ENCODE data around the gene POR. TPM values are rescaled to one million over a fixed set of nuclear protein-coding genes. Genes with fewer than 3 reads are reported as not detected.

The POR gene
- total and polyA plus RNA-seq, 2 of the 13 experiments (the other 11 are each of a cell fraction or from before 2014, with no cell fraction given), result 145 to 266 TPM

DNA sequence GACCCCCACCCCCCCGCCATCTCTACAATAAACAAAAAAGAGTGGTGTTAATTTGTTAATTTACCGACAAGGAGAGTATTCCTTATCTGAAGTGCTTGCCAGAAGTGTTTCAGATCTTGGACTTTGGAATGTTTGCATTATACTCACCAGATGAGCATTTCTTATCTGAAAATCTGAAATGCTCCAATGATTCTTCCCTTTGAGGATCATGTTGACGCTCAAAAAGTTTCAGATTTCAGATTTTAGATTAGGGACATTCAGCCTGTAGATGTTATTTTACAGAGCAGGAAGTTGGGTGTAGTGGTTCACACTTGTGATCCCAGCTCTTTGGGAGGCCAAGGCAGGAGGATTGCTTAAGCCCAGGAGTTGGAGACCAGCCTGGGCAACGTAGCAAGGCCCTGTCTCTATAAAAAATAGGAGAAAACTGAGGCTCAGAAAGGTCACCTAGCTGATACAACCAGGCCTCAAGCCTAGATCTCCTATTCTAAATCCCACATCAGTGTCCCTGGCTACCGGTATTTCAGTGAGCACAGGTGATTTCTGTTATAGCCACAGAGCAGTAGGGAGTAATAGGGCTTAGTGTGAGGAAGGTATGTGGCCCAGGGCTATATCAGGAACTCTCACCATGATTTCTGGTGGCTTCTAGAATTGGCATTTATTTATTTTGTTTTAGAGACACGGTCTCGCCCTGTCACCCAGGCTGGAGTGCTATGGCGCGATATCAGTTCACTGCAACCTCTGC, 44.0 kb downstream of the POR start (continued):
- TF ChIP-seq TARDBP (CRISPR knock-in tag; IDR thresholded peaks at IDR 0.05), result 0 out of 2 replicates have a peak, but pooled peaks have one; percentile 20
- peak; percentile 31; the same call in 1 of the 2 replicates for TF ChIP-seq GATAD2A (CRISPR knock-in tag; IDR thresholded peaks at IDR 0.05)
- TF ChIP-seq ZNF772 (CRISPR knock-in tag; IDR thresholded peaks at IDR 0.05), result peak; percentile 40; the same call in 1 of the 2 replicates
- peak; percentile 39; the same call in 1 of the 2 replicates for TF ChIP-seq ARID3A (IDR thresholded peaks at IDR 0.05; ENCODE audit: low read depth, low read length)
- TF ChIP-seq SOX6 (IDR thresholded peaks at IDR 0.05), result no peak
- TF ChIP-seq SOX6 (CRISPR knock-in tag; IDR thresholded peaks at IDR 0.05), result peak; percentile 40; the same call in 1 of the 2 replicates
- peak; percentile 97 for TF ChIP-seq TBX3 (IDR thresholded peaks at IDR 0.05; ENCODE audit: borderline replicate concordance)
- no peak for TF ChIP-seq ZNF616 (CRISPR knock-in tag; IDR thresholded peaks at IDR 0.05; ENCODE audit: low read depth)
- TF ChIP-seq KDM1A (CRISPR knock-in tag; IDR thresholded peaks at IDR 0.05), result peak; percentile 67; the same call in 1 of the 2 replicates
- peak; percentile 31; the same call in 1 of the 2 replicates for TF ChIP-seq NR2F6 (IDR thresholded peaks at IDR 0.05)
- no peak for TF ChIP-seq NR2F6 (CRISPR knock-in tag; IDR thresholded peaks at IDR 0.05)
- TF ChIP-seq, protein P1, sequence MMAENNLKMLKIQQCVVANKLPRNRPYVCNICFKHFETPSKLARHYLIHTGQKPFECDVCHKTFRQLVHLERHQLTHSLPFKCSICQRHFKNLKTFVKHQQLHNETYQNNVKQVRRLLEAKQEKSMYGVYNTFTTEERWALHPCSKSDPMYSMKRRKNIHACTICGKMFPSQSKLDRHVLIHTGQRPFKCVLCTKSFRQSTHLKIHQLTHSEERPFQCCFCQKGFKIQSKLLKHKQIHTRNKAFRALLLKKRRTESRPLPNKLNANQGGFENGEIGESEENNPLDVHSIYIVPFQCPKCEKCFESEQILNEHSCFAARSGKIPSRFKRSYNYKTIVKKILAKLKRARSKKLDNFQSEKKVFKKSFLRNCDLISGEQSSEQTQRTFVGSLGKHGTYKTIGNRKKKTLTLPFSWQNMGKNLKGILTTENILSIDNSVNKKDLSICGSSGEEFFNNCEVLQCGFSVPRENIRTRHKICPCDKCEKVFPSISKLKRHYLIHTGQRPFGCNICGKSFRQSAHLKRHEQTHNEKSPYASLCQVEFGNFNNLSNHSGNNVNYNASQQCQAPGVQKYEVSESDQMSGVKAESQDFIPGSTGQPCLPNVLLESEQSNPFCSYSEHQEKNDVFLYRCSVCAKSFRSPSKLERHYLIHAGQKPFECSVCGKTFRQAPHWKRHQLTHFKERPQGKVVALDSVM (CRISPR knock-in tag; IDR thresholded peaks at IDR 0.05), result peak; percentile 99
- TF ChIP-seq CREM (IDR thresholded peaks at IDR 0.05), result peak; percentile 35; the same call in 1 of the 2 replicates
- no peak for TF ChIP-seq CREM (CRISPR knock-in tag; IDR thresholded peaks at IDR 0.05)
- TF ChIP-seq HMG20A (CRISPR knock-in tag; IDR thresholded peaks at IDR 0.05; ENCODE audit: borderline replicate concordance), result no peak; the same call in 1 of the 2 replicates
- TF ChIP-seq MXD4 (CRISPR knock-in tag; IDR thresholded peaks at IDR 0.05), result no peak
- TF ChIP-seq HOXD1 (CRISPR knock-in tag; IDR thresholded peaks at IDR 0.05), result no peak
- peak; percentile 43; the same call in 1 of the 2 replicates for TF ChIP-seq GFI1 (CRISPR knock-in tag; IDR thresholded peaks at IDR 0.05; ENCODE audit: borderline replicate concordance)
- no peak for TF ChIP-seq CC2D1A (CRISPR knock-in tag; IDR thresholded peaks at IDR 0.05)
